ENCODE results near the gene CELSR1.

The CELSR1 gene

GRCh38 chr22:46363611-46364321 lies 173.7 kb downstream of the CELSR1 start:
- DNase-seq (ENCODE audit: low read depth), result no peak

GRCh38 chr22:46362934-46363515 lies 174.4 kb downstream of the CELSR1 start:
- DNase-seq (ENCODE audit: low read depth), result no peak

GRCh38 chr22:46362203-46362933 lies 175.1 kb downstream of the CELSR1 start:
- no peak for DNase-seq (ENCODE audit: low read depth)

GRCh38 chr22:46361826-46362202 lies 175.6 kb downstream of the CELSR1 start:
- DNase-seq (ENCODE audit: low read depth), result no peak

GRCh38 chr22:46360891-46361290 lies 176.5 kb downstream of the CELSR1 start:
- no peak for DNase-seq (ENCODE audit: low read depth)

GRCh38 chr22:46360097-46360496 lies 177.3 kb downstream of the CELSR1 start:
- no peak for DNase-seq (ENCODE audit: low read depth)

- DNase-seq (ENCODE audit: low read depth), result no peak
These were observed 178.1 kb downstream of the CELSR1 start for GRCh38 chr22:46359362-46359761.

- no peak for DNase-seq (ENCODE audit: low read depth)
These were observed 178.7 kb downstream of the CELSR1 start for GRCh38 chr22:46358766-46359165.

- DNase-seq (ENCODE audit: low read depth), result no peak
These were observed 179.5 kb downstream of the CELSR1 start for GRCh38 chr22:46357711-46358520.

- DNase-seq (ENCODE audit: low read depth), result no peak
These were observed 180.6 kb downstream of the CELSR1 start for GRCh38 chr22:46356496-46357480.

- no peak for DNase-seq (ENCODE audit: low read depth)
These were observed 181.4 kb downstream of the CELSR1 start for GRCh38 chr22:46355996-46356471.

GRCh38 chr22:46355369-46355995 lies 181.9 kb downstream of the CELSR1 start:
- DNase-seq (ENCODE audit: low read depth), result no peak

GRCh38 chr22:46354993-46355305 lies 182.5 kb downstream of the CELSR1 start:
- no peak for DNase-seq (ENCODE audit: low read depth)

- DNase-seq (ENCODE audit: low read depth), result no peak
These were observed 183.0 kb downstream of the CELSR1 start for GRCh38 chr22:46354176-46354992.

GRCh38 chr22:46353483-46354105 lies 183.8 kb downstream of the CELSR1 start:
- DNase-seq (ENCODE audit: low read depth), result no peak

- DNase-seq (ENCODE audit: low read depth), result no peak
These were observed 184.6 kb downstream of the CELSR1 start for GRCh38 chr22:46352691-46353386.

- DNase-seq (ENCODE audit: low read depth), result no peak
These were observed 185.1 kb downstream of the CELSR1 start for GRCh38 chr22:46352276-46352675.

GRCh38 chr22:46351767-46352166 lies 185.7 kb downstream of the CELSR1 start:
- no peak for DNase-seq (ENCODE audit: low read depth)
